Stimulated activated naive B cell treated with anti-CD40 and anti-IgM and Interleukin-4, amounts not matched to agents 10 μg/mL and 1 μg/mL and 100 μg/mL, for 72 hours (primary cell): ENCODE measurements around the gene COBLL1.

ENCODE experiments used
- ATAC-seq, 2 donors: fragments of 150-1000 bp; cut with Tn5 transposase; replicated peaks; 2 replicates each; pipeline ENCODE4 v1.10.0; 2021; ENCODE audit warnings: moderate library complexity in 1 of 2
- DNase-seq: peaks from one replicate; pipeline ENCODE4 v3.0.0; 2021
- H3K27ac Mint-ChIP-seq: one replicate; pipeline ENCODE4 v1.8.0; 2022; ENCODE audit warnings: mild to moderate bottlenecking, mixed read lengths
- H3K27me3 Mint-ChIP-seq, 2 donors: one replicate each; pipeline ENCODE4 v1.8.0; 2022; ENCODE audit warnings: mixed read lengths in 2 of 2
- H3K36me3 Mint-ChIP-seq, 2 donors: one replicate each; pipeline ENCODE4 v1.8.0; 2022; ENCODE audit warnings: mixed read lengths in 2 of 2, mild to moderate bottlenecking in 1 of 2
- H3K4me1 Mint-ChIP-seq, 2 donors: one replicate each; pipeline ENCODE4 v1.8.0; 2022; ENCODE audit warnings: mixed read lengths in 2 of 2, mild to moderate bottlenecking in 1 of 2
- H3K4me3 Mint-ChIP-seq, 2 donors: one replicate each; pipeline ENCODE4 v1.8.0; 2022; ENCODE audit warnings: mild to moderate bottlenecking in 2 of 2, mixed read lengths in 2 of 2, moderate library complexity in 1 of 2
- H3K9me3 Mint-ChIP-seq, 2 donors: one replicate each; pipeline ENCODE4 v1.8.0; 2022; ENCODE audit warnings: mixed read lengths in 2 of 2, mild to moderate bottlenecking in 1 of 2

The COBLL1 gene

GRCh38 chr2:164681009-164681408 is 160.6 kb downstream of the COBLL1 start:
- peak overlapping the region; percentile 15 for H3K27ac Mint-ChIP-seq
- ATAC-seq: no peak

GRCh38 chr2:164678631-164679149 is 162.9 kb downstream of the COBLL1 start:
- peaks cover 0 to 6% of the 10 kb centered on the region in 2 donors for H3K9me3 Mint-ChIP-seq
- H3K27me3 Mint-ChIP-seq: no peaks in the 10 kb centered on the region
- H3K27ac Mint-ChIP-seq: no peak overlapping the region
- H3K4me1 Mint-ChIP-seq: no peaks in the 10 kb centered on the region
- no peak for DNase-seq
- H3K4me3 Mint-ChIP-seq: no peak overlapping the region
- H3K36me3 Mint-ChIP-seq: peaks cover 18 to 50% of the 10 kb centered on the region in 2 donors
- no peak for ATAC-seq

More at GRCh38 chr2:164681009-164681408, 160.6 kb downstream of the COBLL1 start:
- no peaks in the 10 kb centered on the region for H3K27me3 Mint-ChIP-seq
- peaks cover 18 to 58% of the 10 kb centered on the region in 2 donors for H3K36me3 Mint-ChIP-seq
- H3K4me1 Mint-ChIP-seq: no peaks in the 10 kb centered on the region
- no peak overlapping the region for H3K4me3 Mint-ChIP-seq
- no peak for DNase-seq
- peaks cover 0 to 6% of the 10 kb centered on the region in 2 donors for H3K9me3 Mint-ChIP-seq

DNA sequence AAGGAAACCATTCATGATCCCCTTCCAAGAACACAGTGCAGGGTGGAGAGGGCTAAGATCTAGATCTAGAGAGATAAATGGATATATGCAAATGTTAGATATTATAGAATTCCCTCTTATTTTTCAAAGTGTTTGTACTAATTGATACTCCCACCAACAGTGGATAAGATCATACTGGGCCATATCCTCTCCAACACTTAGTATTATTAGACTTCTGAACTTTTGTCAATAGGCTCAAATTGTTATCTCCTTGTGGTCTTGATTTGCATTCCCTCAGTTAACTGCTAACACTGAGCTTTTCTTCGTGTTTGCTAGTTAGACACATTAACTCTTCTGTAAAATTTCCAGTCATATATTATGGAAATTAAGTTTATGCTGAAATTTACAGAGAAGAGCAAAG is 163.9 kb downstream of the COBLL1 start:
- Mint-ChIP-seq H3K27ac (no peak overlapping the region), H3K36me3 (peaks cover 17 to 47% of the 10 kb centered on the region in 2 donors), H3K27me3 (no peaks in the 10 kb centered on the region), H3K4me3 (no peak overlapping the region), H3K9me3 (peaks cover 0 to 6% of the 10 kb centered on the region in 2 donors), H3K4me1 (no peaks in the 10 kb centered on the region)
- no peak for DNase-seq
- no peak for ATAC-seq

DNA sequence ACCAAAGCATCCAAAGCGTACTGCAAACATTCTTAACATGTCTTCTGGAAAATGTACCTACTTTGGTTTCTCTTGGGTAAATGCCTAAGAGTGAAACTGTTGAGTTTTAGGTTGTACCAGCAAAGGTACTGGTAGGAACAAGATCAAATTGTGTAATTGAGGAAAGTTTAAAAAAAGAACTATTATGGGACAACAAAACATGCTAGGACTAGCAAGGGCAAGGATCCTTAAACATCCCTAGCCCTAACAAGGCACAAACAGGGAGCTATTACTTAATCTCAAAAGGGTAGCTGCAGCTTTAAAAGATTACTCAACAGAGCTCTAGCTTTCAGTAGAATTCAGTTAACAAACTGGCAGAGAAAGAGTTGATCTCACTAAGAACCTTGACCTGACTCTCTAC is 164.4 kb downstream of the COBLL1 start:
- no peaks in the 10 kb centered on the region for H3K27me3 Mint-ChIP-seq
- H3K4me1 Mint-ChIP-seq: no peaks in the 10 kb centered on the region
- peaks cover 16 to 43% of the 10 kb centered on the region in 2 donors for H3K36me3 Mint-ChIP-seq
- peaks cover 0 to 6% of the 10 kb centered on the region in 2 donors for H3K9me3 Mint-ChIP-seq
- DNase-seq (no peak), ATAC-seq (no peak)
- H3K4me3 Mint-ChIP-seq: no peak overlapping the region
- no peak overlapping the region for H3K27ac Mint-ChIP-seq

- no peak overlapping the region for H3K4me3 Mint-ChIP-seq
- peaks cover 0 to 6% of the 10 kb centered on the region in 2 donors for H3K9me3 Mint-ChIP-seq
- H3K27ac Mint-ChIP-seq: no peak overlapping the region
- H3K36me3 Mint-ChIP-seq: peaks cover 16 to 31% of the 10 kb centered on the region in 2 donors
- H3K27me3 Mint-ChIP-seq: no peaks in the 10 kb centered on the region
- no peak for DNase-seq
- no peak for ATAC-seq
- H3K4me1 Mint-ChIP-seq: no peaks in the 10 kb centered on the region
Observed at GRCh38 chr2:164675687-164676086, 165.9 kb downstream of the COBLL1 start.

DNA sequence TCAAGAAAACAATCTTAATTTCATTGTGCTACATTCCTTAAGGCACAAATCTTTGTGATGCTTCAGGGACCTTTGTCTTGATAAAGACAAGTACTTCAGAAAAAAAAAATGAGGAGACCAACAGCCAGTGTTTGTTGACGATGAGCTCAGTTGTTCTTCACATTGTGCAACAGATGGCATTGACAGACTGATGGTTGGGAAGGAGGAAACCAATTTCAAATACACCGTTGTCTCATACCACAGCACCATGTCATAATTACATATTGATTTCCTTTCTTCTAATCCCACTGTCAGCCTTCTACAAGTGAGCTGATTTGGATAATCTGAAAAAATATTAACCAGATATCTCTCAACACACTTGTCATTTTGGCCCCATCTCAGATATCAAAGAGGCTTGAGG is 166.6 kb downstream of the COBLL1 start:
- Mint-ChIP-seq H3K4me3 (no peak overlapping the region), H3K27me3 (no peaks in the 10 kb centered on the region), H3K36me3 (peaks cover 16 to 30% of the 10 kb centered on the region in 2 donors), H3K4me1 (no peaks in the 10 kb centered on the region), H3K9me3 (peaks cover 0 to 6% of the 10 kb centered on the region in 2 donors), H3K27ac (no peak overlapping the region)
- ATAC-seq (no peak), DNase-seq (no peak)

GRCh38 chr2:164671664-164672396 is 169.8 kb downstream of the COBLL1 start:
- no peak overlapping the region for H3K27ac Mint-ChIP-seq
- DNase-seq: no peak
- peaks cover 3 to 15% of the 10 kb centered on the region in 2 donors for H3K36me3 Mint-ChIP-seq
- H3K9me3 Mint-ChIP-seq: no peaks in the 10 kb centered on the region
- H3K4me1 Mint-ChIP-seq: peaks cover 9 to 12% of the 10 kb centered on the region in 2 donors
- no peak for ATAC-seq
- no peak overlapping the region for H3K4me3 Mint-ChIP-seq
- no peaks in the 10 kb centered on the region for H3K27me3 Mint-ChIP-seq

- DNase-seq: no peak
- no peak overlapping the region for H3K27ac Mint-ChIP-seq
Observed at GRCh38 chr2:164669291-164669690, 172.3 kb downstream of the COBLL1 start.

GRCh38 chr2:164667566-164667965 is 174.1 kb downstream of the COBLL1 start:
- peak in 1 of 2 donors; percentile 27 for ATAC-seq
- no peak for DNase-seq
- H3K27me3 Mint-ChIP-seq: no peaks in the 10 kb centered on the region
- peaks cover 5 to 25% of the 10 kb centered on the region in 2 donors for H3K36me3 Mint-ChIP-seq
- H3K27ac Mint-ChIP-seq: peak overlapping the region; percentile 20
- peaks cover 0 to 1% of the 10 kb centered on the region in 2 donors for H3K9me3 Mint-ChIP-seq
- no peak overlapping the region for H3K4me3 Mint-ChIP-seq
- H3K4me1 Mint-ChIP-seq: peaks cover 9 to 12% of the 10 kb centered on the region in 2 donors

More at GRCh38 chr2:164669291-164669690, 172.3 kb downstream of the COBLL1 start:
- ATAC-seq: no peak
- Mint-ChIP-seq H3K4me3 (no peak overlapping the region), H3K27me3 (no peaks in the 10 kb centered on the region), H3K36me3 (peaks cover 3 to 21% of the 10 kb centered on the region in 2 donors), H3K4me1 (peaks cover 9 to 12% of the 10 kb centered on the region in 2 donors), H3K9me3 (peaks cover 0 to 1% of the 10 kb centered on the region in 2 donors)

DNA sequence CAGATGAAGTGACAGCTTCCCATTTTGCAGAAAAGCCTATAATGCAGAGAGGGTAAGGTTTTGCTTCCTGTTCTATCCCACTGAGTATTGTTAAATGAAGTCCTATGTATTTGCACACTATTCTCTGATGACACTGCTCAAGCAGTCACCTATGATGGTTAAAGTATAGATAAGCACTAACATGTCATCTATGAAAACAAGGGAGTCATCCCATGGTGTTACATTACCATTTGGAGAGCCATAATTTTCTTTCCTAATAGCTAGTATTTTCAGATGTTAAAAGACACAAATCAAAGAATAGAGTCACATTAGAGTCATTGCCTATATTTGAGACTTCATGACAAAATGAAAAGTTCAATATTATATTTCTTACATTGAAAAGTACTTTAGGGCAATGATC is 177.6 kb downstream of the COBLL1 start:
- no peak for ATAC-seq
- H3K27ac Mint-ChIP-seq: no peak overlapping the region
- H3K9me3 Mint-ChIP-seq: peaks cover 0 to 1% of the 10 kb centered on the region in 2 donors
- H3K4me3 Mint-ChIP-seq: no peak overlapping the region
- H3K36me3 Mint-ChIP-seq: peaks cover 8 to 33% of the 10 kb centered on the region in 2 donors
- H3K27me3 Mint-ChIP-seq: no peaks in the 10 kb centered on the region
- H3K4me1 Mint-ChIP-seq: peaks cover 9 to 12% of the 10 kb centered on the region in 2 donors
- no peak for DNase-seq

GRCh38 chr2:164662868-164663631 is 178.6 kb downstream of the COBLL1 start:
- peaks cover 6 to 7% of the 10 kb centered on the region in 2 donors for H3K4me1 Mint-ChIP-seq
- no peaks in the 10 kb centered on the region for H3K27me3 Mint-ChIP-seq
- H3K36me3 Mint-ChIP-seq: peaks cover 11 to 39% of the 10 kb centered on the region in 2 donors
- H3K9me3 Mint-ChIP-seq: peaks cover 3 to 4% of the 10 kb centered on the region in 2 donors
- H3K27ac Mint-ChIP-seq: no peak overlapping the region
- DNase-seq (no peak), ATAC-seq (no peak)
- H3K4me3 Mint-ChIP-seq: no peak overlapping the region

DNA sequence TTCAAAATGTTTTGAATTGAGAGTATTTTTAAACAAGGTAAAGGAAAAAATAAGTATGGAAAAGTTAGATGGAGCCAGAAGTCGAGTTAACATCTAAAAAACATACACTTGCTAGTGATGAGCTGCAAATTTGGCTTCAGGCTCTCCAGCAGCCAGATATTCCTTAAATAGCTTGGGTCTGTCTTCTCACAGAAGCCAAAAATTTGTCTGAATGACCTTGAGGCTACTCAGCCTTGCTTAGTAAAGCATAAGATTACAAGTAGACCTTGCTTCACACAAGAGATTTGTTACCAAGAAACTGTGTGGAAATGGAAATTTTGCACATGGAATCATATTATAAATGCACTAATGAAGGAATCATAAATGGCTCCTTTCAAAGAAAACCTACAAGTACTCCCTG is 179.6 kb downstream of the COBLL1 start:
- H3K4me3 Mint-ChIP-seq: no peak overlapping the region
- no peaks in the 10 kb centered on the region for H3K4me1 Mint-ChIP-seq
- no peaks in the 10 kb centered on the region for H3K27me3 Mint-ChIP-seq
- peaks cover 5% of the 10 kb centered on the region in 2 donors for H3K9me3 Mint-ChIP-seq
- H3K36me3 Mint-ChIP-seq: peaks cover 18 to 43% of the 10 kb centered on the region in 2 donors
- ATAC-seq (no peak), DNase-seq (no peak)
- H3K27ac Mint-ChIP-seq: no peak overlapping the region

GRCh38 chr2:164661349-164661748 is 180.3 kb downstream of the COBLL1 start:
- ATAC-seq: no peak
- H3K36me3 Mint-ChIP-seq: peaks cover 15 to 38% of the 10 kb centered on the region in 2 donors

DNA sequence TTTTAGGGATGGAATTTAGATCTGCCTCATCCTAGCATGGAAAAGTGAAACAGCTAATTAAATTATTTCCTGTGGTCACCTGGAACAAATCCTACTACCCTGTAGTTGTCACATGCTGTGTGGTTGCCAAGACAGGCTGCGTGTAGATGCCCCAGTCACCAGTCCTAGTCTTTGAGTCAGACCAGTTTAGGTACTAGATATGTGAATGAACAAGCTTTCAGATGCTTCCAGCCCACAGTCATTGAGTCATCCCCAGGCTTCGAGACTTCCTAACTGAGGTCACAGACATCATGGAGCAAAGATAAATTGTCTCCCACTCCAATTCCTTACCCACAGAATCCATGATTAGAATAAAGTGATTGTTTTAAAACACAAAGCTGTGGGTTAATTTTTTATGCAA is 184.5 kb downstream of the COBLL1 start:
- Mint-ChIP-seq H3K36me3 (peaks cover 16 to 44% of the 10 kb centered on the region in 2 donors), H3K4me3 (no peak overlapping the region), H3K4me1 (no peaks in the 10 kb centered on the region), H3K9me3 (peaks cover 16% of the 10 kb centered on the region in 2 donors), H3K27ac (no peak overlapping the region), H3K27me3 (no peaks in the 10 kb centered on the region)
- ATAC-seq (no peak), DNase-seq (no peak)

More at GRCh38 chr2:164661349-164661748, 180.3 kb downstream of the COBLL1 start:
- DNase-seq: no peak
- Mint-ChIP-seq H3K27ac (no peak overlapping the region), H3K9me3 (peaks cover 4 to 5% of the 10 kb centered on the region in 2 donors), H3K4me1 (no peaks in the 10 kb centered on the region), H3K27me3 (no peaks in the 10 kb centered on the region), H3K4me3 (no peak overlapping the region)
